B cell (primary cell): ENCODE results near the gene INF2. TPM values are rescaled to one million over a fixed set of nuclear protein-coding genes. Genes with fewer than 3 reads are reported as not detected.
A peak's percentile ranks its signal among the peaks of the same experiment; 100 is the strongest.

Experiments used
- ATAC-seq: fragments of 200-7000 bp; cut with Tn5 transposase; one replicate; pipeline ENCODE4 v1.10.0; 2021; ENCODE audit warnings: low read depth, mild to moderate bottlenecking, moderate number of reproducible peaks, moderate library complexity
- CTCF ChIA-PET: fragments of 350-600 bp; sonication (Branson Sonifier 250); formaldehyde crosslinking; loops from one replicate; lab custom pipeline; 2021; ENCODE audit warnings: antibody characterized with exemption, inconsistent platforms; lab: Charles Lee
- POLR2A ChIA-PET: fragments of 350-600 bp; sonication (Branson Sonifier 250); formaldehyde crosslinking; loops from one replicate; lab custom pipeline; 2021; ENCODE audit warnings: antibody characterized with exemption; lab: Charles Lee
- DNase-seq: peaks from one replicate; pipeline ENCODE4 v3.0.0; 2013
- H2AFZ ChIP-seq: 2 replicates; pipeline ENCODE4 v1.6.1; 2012; ENCODE audit warnings: mild to moderate bottlenecking, low read depth, low read length; ENCODE audit not compliant: insufficient read depth, poor library complexity, severe bottlenecking
- H3K27ac ChIP-seq, 2 donors: 1 replicate in 1 of 2; 2 replicates in 1 of 2; pipeline ENCODE4 v1.5.1; 2012 to 2013; ENCODE audit warnings: low read length in 2 of 2, mild to moderate bottlenecking in 2 of 2, moderate library complexity in 1 of 2
- H3K27me3 ChIP-seq, 4 experiments: fragments of 200-600 bp in 1 of 4; sonication (generic) in 1 of 4; replicated peaks in 1 of 4; 1 replicate in 2 of 4; 2 replicates in 2 of 4; pipeline versions ENCODE4 v1.6.1 to v1.7.0; 2013 to 2016; ENCODE audit warnings: low read length in 3 of 4, mild to moderate bottlenecking in 2 of 4, mixed read lengths in 1 of 4, moderate library complexity in 1 of 4; ENCODE audit not compliant: insufficient read depth in 4 of 4, control insufficient read depth in 3 of 4; ENCODE audit errors: control extremely low read depth in 1 of 4
- H3K36me3 ChIP-seq, 2 experiments: replicated peaks in 1 of 2; 1 replicate in 1 of 2; 2 replicates in 1 of 2; pipeline versions ENCODE4 v1.6.1 to v1.7.1; 2013; ENCODE audit warnings: low read length in 1 of 2; ENCODE audit not compliant: insufficient read depth in 2 of 2, control insufficient read depth in 1 of 2; ENCODE audit errors: control extremely low read depth in 1 of 2, extremely low read depth in 1 of 2
- H3K4me1 ChIP-seq, 2 donors: fragments of 200-600 bp in 1 of 2; sonication (generic) in 1 of 2; 1 replicate in 1 of 2; 2 replicates in 1 of 2; pipeline versions ENCODE4 v1.5.1 to v1.6.1; 2013 to 2017; ENCODE audit warnings: low read length in 2 of 2; ENCODE audit not compliant: control insufficient read depth in 2 of 2, insufficient read depth in 2 of 2
- H3K4me2 ChIP-seq: replicated peaks from 2 replicates; pipeline ENCODE3; 2012; ENCODE audit warnings: mild to moderate bottlenecking, low read depth, low read length; ENCODE audit not compliant: poor library complexity, severe bottlenecking
- H3K4me3 ChIP-seq, 5 experiments: fragments of 200-600 bp in 1 of 5; sonication (generic) in 1 of 5; 1 replicate in 3 of 5; 2 replicates in 2 of 5; pipeline versions ENCODE4 v1.5.1 to v1.7.0; 2011 to 2016; ENCODE audit warnings: low read length in 4 of 5, mild to moderate bottlenecking in 4 of 5, low read depth in 2 of 5, control low read depth in 1 of 5, moderate library complexity in 1 of 5; ENCODE audit not compliant: insufficient read depth in 1 of 5; ENCODE audit errors: control extremely low read depth in 1 of 5, extremely low read depth in 1 of 5
- H3K79me2 ChIP-seq: fragments of 200-600 bp; sonication (generic); one replicate; pipeline ENCODE4 v1.6.0; 2016; ENCODE audit warnings: low read length; ENCODE audit not compliant: control insufficient read depth, insufficient read depth
- H3K9ac ChIP-seq: fragments of 200-600 bp; sonication (generic); 2 replicates; pipeline ENCODE4 v1.6.1; 2017; ENCODE audit warnings: mild to moderate bottlenecking, low read length, moderate library complexity
- H3K9me3 ChIP-seq, 3 donors: one replicate each; pipeline versions ENCODE4 v1.6.1 to v1.7.1; 2013; ENCODE audit warnings: low read length in 2 of 3; ENCODE audit not compliant: control insufficient read depth in 2 of 3, insufficient read depth in 1 of 3; ENCODE audit errors: control extremely low read depth in 1 of 3
- H4K20me1 ChIP-seq: 2 replicates; pipeline ENCODE4 v1.6.0; 2012; ENCODE audit warnings: mild to moderate bottlenecking, low read length; ENCODE audit not compliant: insufficient read depth, control insufficient read depth, poor library complexity, severe bottlenecking
- H3K27ac Mint-ChIP-seq: one replicate; pipeline ENCODE4 v1.8.0; 2021; ENCODE audit warnings: mixed read lengths
- H3K27me3 Mint-ChIP-seq: one replicate; pipeline ENCODE4 v1.8.0; 2021; ENCODE audit warnings: mixed read lengths
- H3K4me1 Mint-ChIP-seq: one replicate; pipeline ENCODE4 v1.8.0; 2021; ENCODE audit warnings: mixed read lengths
- H3K4me3 Mint-ChIP-seq: one replicate; pipeline ENCODE4 v1.8.0; 2021; ENCODE audit warnings: mixed read lengths
- H3K9me3 Mint-ChIP-seq: one replicate; pipeline ENCODE4 v1.8.0; 2022; ENCODE audit warnings: mixed read lengths; ENCODE audit not compliant: insufficient read depth
- EZH2 ChIP-seq: IDR thresholded peaks from 2 replicates; pipeline ENCODE4 v1.6.1; 2012; ENCODE audit warnings: borderline replicate concordance, low read depth, mild to moderate bottlenecking, moderate library complexity, low read length; ENCODE audit not compliant: insufficient read depth, poor library complexity, severe bottlenecking
- WGBS: methylation state at CpG from one replicate; pipeline ENCODE4 v1.1.5; 2013; ENCODE audit warnings: missing lambda C conversion rate; ENCODE audit not compliant: insufficient coverage; 5-methylcytosine and 5-hydroxymethylcytosine counted together
- intact Hi-C: fragments of 100-400 bp; cut with micrococcal nuclease; formaldehyde crosslinking; loops from one replicate; pipeline ENCODE4 v1.10.0; 2022
- polyA plus RNA-seq: library from polyadenylated mRNA; depleted of rRNA; stranded (reverse); fragments of >200 nt; gene quantifications from 2 replicates; pipeline ENCODE4 v1.2.3, GENCODE V29; 2012
- total RNA-seq, 2 donors: library from RNA; stranded (reverse); fragments of 120-200 nt in 1 of 2; gene quantifications; 1 replicate in 1 of 2; 2 replicates in 1 of 2; pipeline versions ENCODE4 v1.2.3 to v1.2.4, GENCODE V29; 2013 to 2022
- TF ChIP-seq, protein P1 (sequence below): fragments of 200-600 bp; IDR thresholded peaks from one replicate; pipeline ENCODE4 v1.8.0; 2022; ENCODE audit warnings: antibody characterized with exemption, mild to moderate bottlenecking

Gene INF2
- total and polyA plus RNA-seq, 2 donors (not counting 1 experiment from before 2014, with no cell fraction given), result 90.2 to 100 TPM

DNA sequence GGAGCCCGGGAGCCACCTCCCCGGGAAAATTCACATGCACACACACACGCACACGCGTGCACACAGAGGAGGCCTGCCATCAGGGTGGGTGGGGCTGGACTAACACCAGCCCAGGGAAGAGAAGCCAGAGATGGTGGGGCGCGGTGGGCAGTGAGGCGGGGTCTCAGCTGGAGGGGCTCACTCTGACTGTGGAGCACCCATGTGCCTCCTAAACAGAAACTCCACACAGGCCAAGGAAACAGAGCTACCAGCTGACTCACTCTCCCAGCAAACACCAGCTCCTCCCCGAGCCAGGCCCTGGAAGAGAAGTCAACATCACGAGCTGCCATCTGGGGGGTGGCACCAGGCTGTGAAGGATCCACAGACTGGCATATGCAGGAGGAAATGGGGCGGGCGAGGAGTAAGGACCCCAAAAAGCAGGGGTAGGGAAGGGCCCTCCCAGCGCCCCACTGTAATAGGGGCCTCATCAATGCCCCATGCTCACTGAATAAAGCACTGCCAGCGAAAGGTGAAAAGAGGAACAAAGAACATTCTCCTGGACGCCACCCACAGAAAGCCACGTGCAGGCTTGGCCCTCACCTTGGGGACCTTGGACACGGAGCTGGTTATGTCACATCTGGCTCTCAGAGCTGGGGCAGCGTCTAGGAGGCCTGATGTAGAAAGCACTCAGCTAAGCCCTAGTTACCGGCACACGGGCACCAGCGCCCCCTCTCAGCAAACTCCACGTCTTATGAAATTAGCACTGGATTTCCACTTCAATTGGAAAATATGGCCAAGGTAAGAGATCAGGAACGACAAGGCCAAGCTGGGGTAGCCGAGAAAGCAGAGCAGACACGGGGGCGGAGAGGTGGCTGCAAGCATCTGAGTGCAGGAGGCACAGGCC is 8.4 kb upstream of the INF2 start:
- no peaks in the 10 kb centered on the region for H3K36me3 ChIP-seq
- H2AFZ ChIP-seq, result no peak overlapping the region
- Mint-ChIP-seq H3K27ac (peak overlapping the region; percentile 68), H3K4me1 (peaks cover 63% of the 10 kb centered on the region), H3K27me3 (no peaks in the 10 kb centered on the region), H3K4me3 (peak overlapping the region; percentile 51), H3K9me3 (no peaks in the 10 kb centered on the region)
- POLR2A ChIA-PET, result interaction anchor here (0.7 to 1.9 kb wide), 6 partner anchors 16 to 1887 kb away, joined by 4 to 9 read pairs (median 5); no protein-coding TSS in a partner anchor
- H3K4me1 ChIP-seq, result peaks cover 46 to 68% of the 10 kb centered on the region in 2 donors
- peak overlapping the region; percentile 51 for H3K4me2 ChIP-seq
- no peaks in the 10 kb centered on the region for H3K79me2 ChIP-seq
- intact Hi-C loops, result loop anchor here (1.0 kb wide), 3 partner anchors 21 to 31 kb away; no protein-coding TSS in a partner anchor
- no peak overlapping the region for H3K9ac ChIP-seq
- peak overlapping the region in 1 of 2 donors; percentile 7 for H3K27ac ChIP-seq
- ATAC-seq, result peak; percentile 72
- DNase-seq, result peak; percentile 85
- H3K4me3 ChIP-seq, result no peak overlapping the region
- CTCF ChIA-PET, result interaction anchor here (0.6 to 6.8 kb wide), 17 partner anchors 8 to 603 kb away, joined by 3 to 64 read pairs (median 4); partner anchors contain the start of gene INF2
- no peak for TF ChIP-seq EZH2
- TF ChIP-seq, protein P1, sequence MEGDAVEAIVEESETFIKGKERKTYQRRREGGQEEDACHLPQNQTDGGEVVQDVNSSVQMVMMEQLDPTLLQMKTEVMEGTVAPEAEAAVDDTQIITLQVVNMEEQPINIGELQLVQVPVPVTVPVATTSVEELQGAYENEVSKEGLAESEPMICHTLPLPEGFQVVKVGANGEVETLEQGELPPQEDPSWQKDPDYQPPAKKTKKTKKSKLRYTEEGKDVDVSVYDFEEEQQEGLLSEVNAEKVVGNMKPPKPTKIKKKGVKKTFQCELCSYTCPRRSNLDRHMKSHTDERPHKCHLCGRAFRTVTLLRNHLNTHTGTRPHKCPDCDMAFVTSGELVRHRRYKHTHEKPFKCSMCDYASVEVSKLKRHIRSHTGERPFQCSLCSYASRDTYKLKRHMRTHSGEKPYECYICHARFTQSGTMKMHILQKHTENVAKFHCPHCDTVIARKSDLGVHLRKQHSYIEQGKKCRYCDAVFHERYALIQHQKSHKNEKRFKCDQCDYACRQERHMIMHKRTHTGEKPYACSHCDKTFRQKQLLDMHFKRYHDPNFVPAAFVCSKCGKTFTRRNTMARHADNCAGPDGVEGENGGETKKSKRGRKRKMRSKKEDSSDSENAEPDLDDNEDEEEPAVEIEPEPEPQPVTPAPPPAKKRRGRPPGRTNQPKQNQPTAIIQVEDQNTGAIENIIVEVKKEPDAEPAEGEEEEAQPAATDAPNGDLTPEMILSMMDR, result peak; percentile 35
- peaks cover 0 to 3% (median 0%) of the 10 kb centered on the region in 3 donors for H3K9me3 ChIP-seq
- 52% methylated on average over 25 of the region's 26 CpGs for WGBS
- no peaks in the 10 kb centered on the region for H4K20me1 ChIP-seq
- H3K27me3 ChIP-seq, result no peaks in the 10 kb centered on the region
